ENCODE measurements around the gene CDH23. TPM values are rescaled to one million over a fixed set of nuclear protein-coding genes. Genes with fewer than 3 reads are reported as not detected.
A peak's percentile ranks its signal among the peaks of the same experiment; 100 is the strongest.

The CDH23 gene
- total and polyA plus RNA-seq, 9 of the 15 experiments (the other 6 are each of a cell fraction or from before 2014, with no cell fraction given) = 0.18 to 1.2 (median 0.47) TPM

GRCh38 chr10:71474702-71475242 lies 78.1 kb downstream of the CDH23 start (continued):
- 0 out of 2 replicates have a peak, but pooled peaks have one; percentile 39 for TF ChIP-seq CBX1 (IDR thresholded peaks at IDR 0.05; ENCODE audit: low read depth)
- peak in 1 of 2 experiments; percentile 61; a peak in 1 of 4 replicates for TF ChIP-seq RCOR1 (IDR thresholded peaks at IDR 0.05; ENCODE audit: borderline replicate concordance in 1 of 2, low read depth in 2 of 2, low read length in 2 of 2)
- peak; percentile 80 for TF ChIP-seq ADNP (tag; IDR thresholded peaks at IDR 0.05)
- peak; percentile 84 for TF ChIP-seq CHD4 (IDR thresholded peaks at IDR 0.05; ENCODE audit: insufficient read depth, insufficient replicate concordance, low read depth, low read length, poor library complexity, severe bottlenecking)
- peak; percentile 89 for TF ChIP-seq RBM25 (IDR thresholded peaks at IDR 0.05; ENCODE audit: low read depth, low read length, severe bottlenecking)
- no peak for TF ChIP-seq L3MBTL2 (IDR thresholded peaks at IDR 0.05)
- TF ChIP-seq HDAC2 (IDR thresholded peaks at IDR 0.05) = peak; percentile 53; the same call in 1 of the 2 replicates
- TF ChIP-seq HDAC1 (IDR thresholded peaks at IDR 0.05) = no peak
- TF ChIP-seq GTF2F1 (IDR thresholded peaks at IDR 0.05; ENCODE audit: low read depth, low read length) = no peak
- TF ChIP-seq KDM1A (IDR thresholded peaks at IDR 0.05) = peak in 1 of 2 experiments; percentile 61; a peak in 2 of 4 replicates
- no peak for TF ChIP-seq IFI16 (CRISPR knock-in tag; IDR thresholded peaks at IDR 0.05)
- TF ChIP-seq SRSF7 (optimal IDR thresholded peaks at IDR 0.05; ENCODE audit: low read depth, low read length) = no peak
- no peak for TF ChIP-seq MCM7 (IDR thresholded peaks at IDR 0.05)
- no peak for TF ChIP-seq ZNF57 (CRISPR knock-in tag; IDR thresholded peaks at IDR 0.05)
